H9 (cell line): ENCODE results near the gene ADGRG1. TPM values are rescaled to one million over a fixed set of nuclear protein-coding genes. Genes with fewer than 3 reads are reported as not detected.

ENCODE experiments used
- DNase-seq: peaks from one replicate; pipeline ENCODE4 v3.0.0-alpha.2; 2017
- H2AFZ ChIP-seq: one replicate; pipeline ENCODE4 v1.6.1; 2013; ENCODE audit warnings: mild to moderate bottlenecking, low read length, control low read depth, moderate library complexity
- H2AK5ac ChIP-seq: 2 replicates; pipeline ENCODE4 v1.6.1; 2013; ENCODE audit warnings: low read length, control low read depth, mixed read lengths; ENCODE audit not compliant: insufficient read length
- H2BK120ac ChIP-seq: one replicate; pipeline ENCODE4 v1.6.1; 2013; ENCODE audit warnings: low read depth, mild to moderate bottlenecking, low read length, control low read depth, inconsistent platforms; ENCODE audit not compliant: poor library complexity, severe bottlenecking
- H2BK12ac ChIP-seq: 2 replicates; pipeline ENCODE4 v1.6.1; 2013; ENCODE audit warnings: low read length, control low read depth, mixed read lengths, low read depth; ENCODE audit not compliant: insufficient read length
- H2BK15ac ChIP-seq: 2 replicates; pipeline ENCODE4 v1.6.1; 2013; ENCODE audit warnings: low read depth, low read length, control low read depth
- H2BK20ac ChIP-seq: one replicate; pipeline ENCODE4 v1.6.1; 2013; ENCODE audit warnings: low read depth, mild to moderate bottlenecking, low read length, control low read depth, inconsistent platforms; ENCODE audit not compliant: poor library complexity, severe bottlenecking
- H2BK5ac ChIP-seq: 2 replicates; pipeline ENCODE4 v1.6.1; 2013; ENCODE audit warnings: low read length, control low read depth, mixed read lengths; ENCODE audit not compliant: insufficient read length
- H3K14ac ChIP-seq: 2 replicates; pipeline ENCODE4 v1.6.1; 2013; ENCODE audit warnings: low read length, control low read depth; ENCODE audit not compliant: insufficient read depth
- H3K18ac ChIP-seq: 2 replicates; pipeline ENCODE4 v1.6.1; 2013; ENCODE audit warnings: low read depth, mild to moderate bottlenecking, mixed read lengths, low read length, control low read depth; ENCODE audit not compliant: insufficient read length
- H3K23ac ChIP-seq: 2 replicates; pipeline ENCODE4 v1.6.1; 2013; ENCODE audit warnings: low read length, control low read depth, mixed read lengths, low read depth; ENCODE audit not compliant: insufficient read length
- H3K23me2 ChIP-seq: 2 replicates; pipeline ENCODE4 v1.6.1; 2013; ENCODE audit warnings: low read depth, mild to moderate bottlenecking, mixed read lengths, low read length, control low read depth; ENCODE audit not compliant: insufficient read length, poor library complexity, severe bottlenecking
- H3K27ac ChIP-seq: 2 replicates; pipeline ENCODE4 v1.5.1; 2013; ENCODE audit warnings: low read length, control low read depth, mixed read lengths, low read depth; ENCODE audit not compliant: insufficient read length
- H3K27me3 ChIP-seq: 2 replicates; pipeline ENCODE4 v1.6.1; 2013; ENCODE audit warnings: low read length, control low read depth, inconsistent platforms; ENCODE audit not compliant: insufficient read depth
- H3K4ac ChIP-seq: 2 replicates; pipeline ENCODE4 v1.6.1; 2013; ENCODE audit warnings: low read depth, mild to moderate bottlenecking, control low read depth, inconsistent platforms, low read length, moderate library complexity
- H3K4me1 ChIP-seq: 2 replicates; pipeline ENCODE4 v1.6.1; 2013; ENCODE audit warnings: low read length, control low read depth, inconsistent platforms; ENCODE audit not compliant: insufficient read depth
- H3K4me2 ChIP-seq: 2 replicates; pipeline ENCODE4 v1.6.1; 2013; ENCODE audit warnings: low read length, control low read depth, mixed read lengths; ENCODE audit not compliant: insufficient read length, insufficient read depth
- H3K56ac ChIP-seq: 2 replicates; pipeline ENCODE4 v1.6.1; 2013; ENCODE audit warnings: low read depth, mild to moderate bottlenecking, mixed read lengths, low read length, control low read depth; ENCODE audit not compliant: insufficient read length
- H3K79me1 ChIP-seq: 2 replicates; pipeline ENCODE4 v1.6.1; 2013; ENCODE audit warnings: low read depth, mild to moderate bottlenecking, moderate library complexity, low read length, control low read depth, inconsistent platforms; ENCODE audit not compliant: insufficient read depth, poor library complexity, severe bottlenecking
- H3K79me2 ChIP-seq: 2 replicates; pipeline ENCODE4 v1.6.1; 2013; ENCODE audit warnings: low read length, control low read depth, inconsistent platforms; ENCODE audit not compliant: insufficient read depth
- H3K9ac ChIP-seq: 2 replicates; pipeline ENCODE4 v1.6.1; 2013; ENCODE audit warnings: low read length, control low read depth, mixed read lengths; ENCODE audit not compliant: insufficient read length; ENCODE audit errors: extremely low read depth
- H3K9me3 ChIP-seq: one replicate; pipeline ENCODE4 v1.6.1; 2013; ENCODE audit warnings: low read depth, low read length, inconsistent platforms; ENCODE audit not compliant: control insufficient read depth
- H3T11ph ChIP-seq: one replicate; pipeline ENCODE4 v1.6.1; 2013; ENCODE audit warnings: mild to moderate bottlenecking, low read length, control low read depth, inconsistent platforms
- H4K20me1 ChIP-seq: one replicate; pipeline ENCODE4 v1.6.1; 2013; ENCODE audit not compliant: control insufficient read depth, insufficient read length, insufficient read depth
- H4K5ac ChIP-seq: 2 replicates; pipeline ENCODE4 v1.6.1; 2013; ENCODE audit warnings: low read depth, mild to moderate bottlenecking, mixed read lengths, low read length, control low read depth; ENCODE audit not compliant: insufficient read length
- H4K8ac ChIP-seq: replicated peaks from 2 replicates; pipeline ENCODE4 v1.6.1; 2013; ENCODE audit warnings: low read length, control low read depth, mixed read lengths, low read depth; ENCODE audit not compliant: insufficient read length
- H4K91ac ChIP-seq: 2 replicates; pipeline ENCODE4 v1.6.1; 2013; ENCODE audit warnings: low read depth, mild to moderate bottlenecking, moderate library complexity, mixed read lengths, low read length, control low read depth; ENCODE audit not compliant: insufficient read length
- H3K27ac Mint-ChIP-seq, 3 experiments: 2 replicates in 2 of 3; 3 replicates in 1 of 3; pipeline ENCODE4 v1.8.0; 2020 to 2021; ENCODE audit warnings: mixed read lengths in 3 of 3, mild to moderate bottlenecking in 1 of 3, moderate library complexity in 1 of 3
- H3K27me3 Mint-ChIP-seq: 2 replicates; pipeline ENCODE4 v1.8.0; 2021; ENCODE audit warnings: low read depth, mild to moderate bottlenecking, moderate library complexity, mixed read lengths
- H3K36me3 Mint-ChIP-seq, 3 experiments: 2 replicates in 2 of 3; 3 replicates in 1 of 3; pipeline ENCODE4 v1.8.0; 2020 to 2021; ENCODE audit warnings: low read depth in 3 of 3, mixed read lengths in 3 of 3; ENCODE audit not compliant: insufficient read depth in 1 of 3
- H3K4me1 Mint-ChIP-seq, 2 experiments: 2 replicates each; pipeline ENCODE4 v1.8.0; 2020; ENCODE audit warnings: mixed read lengths in 2 of 2
- H3K4me3 Mint-ChIP-seq, 2 experiments: 2 replicates in 1 of 2; 3 replicates in 1 of 2; pipeline ENCODE4 v1.8.0; 2020 to 2021; ENCODE audit warnings: mild to moderate bottlenecking in 2 of 2, mixed read lengths in 2 of 2, moderate library complexity in 1 of 2
- H3K9me3 Mint-ChIP-seq, 2 experiments: 2 replicates in 1 of 2; 3 replicates in 1 of 2; pipeline ENCODE4 v1.8.0; 2020; ENCODE audit warnings: mild to moderate bottlenecking in 2 of 2, mixed read lengths in 2 of 2, moderate library complexity in 1 of 2
- CTCF ChIP-seq: fragments of 200-600 bp; sonication (generic); conservative IDR thresholded peaks from 3 replicates; pipeline ENCODE4 v1.8.0; 2021; ENCODE audit warnings: antibody characterized with exemption, mild to moderate bottlenecking
- WGBS: extraction: QIAGEN DNeasy Blood & Tissue Kit; methylation state at CpG from one replicate; pipeline ENCODE4 v1.1.7; 2013; ENCODE audit warnings: missing lambda C conversion rate, low lambda C conversion rate, mixed read lengths; ENCODE audit not compliant: insufficient read length; ENCODE audit errors: extremely low coverage; 5-methylcytosine and 5-hydroxymethylcytosine counted together
- total RNA-seq: library from RNA; stranded (reverse); gene quantifications from 2 replicates; pipeline ENCODE4 v1.2.1, GENCODE V29; 2021

The ADGRG1 gene
- total RNA-seq, 1 experiment from 2014 or later = 1.1 TPM

DNA sequence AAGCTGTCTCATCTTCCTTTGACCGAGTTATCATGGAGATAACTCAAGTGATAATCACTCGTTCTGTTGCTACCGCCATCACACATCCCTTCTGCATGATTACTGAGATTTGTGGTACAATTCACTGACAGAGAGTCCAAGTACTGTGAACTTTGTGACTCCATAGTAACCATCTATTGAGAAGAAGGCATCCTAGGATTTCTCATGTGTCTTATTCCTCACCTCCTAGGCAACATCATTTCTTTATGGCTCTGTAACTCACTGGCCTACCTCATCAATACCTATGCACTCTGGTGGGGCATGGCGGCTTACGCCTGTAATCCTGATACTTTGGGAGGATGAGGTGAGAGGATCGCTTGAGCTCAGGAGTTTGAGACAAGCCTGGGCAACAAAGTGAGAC lies 85.6 kb downstream of the ADGRG1 start:
- peaks cover 24% of the 10 kb centered on the region for H3K27me3 Mint-ChIP-seq
- H2BK120ac ChIP-seq = no peak overlapping the region
- no peaks in the 10 kb centered on the region for H3K4me1 Mint-ChIP-seq
- no peaks in the 10 kb centered on the region for H3K79me1 ChIP-seq
- H3K36me3 Mint-ChIP-seq = no peaks in the 10 kb centered on the region
- no peak overlapping the region for H2AK5ac ChIP-seq
- no peaks in the 10 kb centered on the region for H3K4me1 ChIP-seq
- no peak overlapping the region for H3K4ac ChIP-seq
- WGBS = no CpG with 5 or more reads among the region's 6 CpGs
- H3K9me3 Mint-ChIP-seq = no peaks in the 10 kb centered on the region
- H4K20me1 ChIP-seq = no peaks in the 10 kb centered on the region
- no peak overlapping the region for H3K27ac ChIP-seq
- no peak overlapping the region for H3K23ac ChIP-seq
- no peak overlapping the region for H3K4me2 ChIP-seq
- H4K5ac ChIP-seq = no peak overlapping the region
- no peaks in the 10 kb centered on the region for H3K27me3 ChIP-seq
- DNase-seq = no peak
- no peak overlapping the region for H3K14ac ChIP-seq
- no peak overlapping the region for H2BK12ac ChIP-seq
- no peaks in the 10 kb centered on the region for H3K23me2 ChIP-seq
- H2BK20ac ChIP-seq = no peak overlapping the region
- H3K9ac ChIP-seq = no peak overlapping the region
- H4K91ac ChIP-seq = no peak overlapping the region
- no peak overlapping the region for H2BK5ac ChIP-seq
- no peaks in the 10 kb centered on the region for H3K9me3 ChIP-seq
- no peak overlapping the region for H3K4me3 Mint-ChIP-seq
- no peak overlapping the region for H3K56ac ChIP-seq
- H3K27ac Mint-ChIP-seq = no peak overlapping the region
- no peak overlapping the region for H3K18ac ChIP-seq
- H2BK15ac ChIP-seq = no peak overlapping the region
- H2AFZ ChIP-seq = no peak overlapping the region
- H3K79me2 ChIP-seq = no peaks in the 10 kb centered on the region
- no peak overlapping the region for H3T11ph ChIP-seq
- no peak overlapping the region for H4K8ac ChIP-seq
- TF ChIP-seq CTCF = no peak

Other genes with a start within 250 kb of the ADGRG1 start
- not detected in 2 replicates for gene CCL17, start 223.9 kb upstream of the ADGRG1 start, total RNA-seq
- 82.8 and 85.3 TPM in 2 replicates for gene CIAPIN1, start 181.2 kb upstream of the ADGRG1 start, total RNA-seq
- 31.7 and 32.9 TPM in 2 replicates for gene COQ9, start 181.2 kb upstream of the ADGRG1 start, total RNA-seq
- gene POLR2C, start 166.0 kb upstream of the ADGRG1 start, total RNA-seq = 85.6 and 86.0 TPM in 2 replicates
- 13.1 and 13.2 TPM in 2 replicates for gene DOK4, start 142.1 kb upstream of the ADGRG1 start, total RNA-seq
- 6.6 and 8.2 TPM in 2 replicates for gene CCDC102A, start 92.1 kb upstream of the ADGRG1 start, total RNA-seq
- gene ADGRG5, start 86.0 kb upstream of the ADGRG1 start, total RNA-seq = 11.7 and 12.1 TPM in 2 replicates
- 0.46 and 0.64 TPM in 2 replicates for gene ADGRG3, start 39.7 kb downstream of the ADGRG1 start, total RNA-seq
- 0.72 TPM in 1 of 2 replicates, not detected in the other for gene DRC7, start 66.2 kb downstream of the ADGRG1 start, total RNA-seq
- gene KATNB1, start 107.1 kb downstream of the ADGRG1 start, total RNA-seq = 25.7 and 29.9 TPM in 2 replicates
- gene KIFC3, start 173.9 kb downstream of the ADGRG1 start, total RNA-seq = 3.5 and 5.0 TPM in 2 replicates